CD4-positive, alpha-beta memory T cell (primary cell): ENCODE measurements around the gene ZNRF3. TPM values are rescaled to one million over a fixed set of nuclear protein-coding genes. Genes with fewer than 3 reads are reported as not detected.

ENCODE experiments used
- CTCF ChIA-PET: fragments of 350-600 bp; sonication (Branson Sonifier 250); formaldehyde crosslinking; loops from one replicate; lab custom pipeline; 2021; ENCODE audit warnings: inconsistent platforms; ENCODE audit not compliant: partially characterized antibody; lab: Charles Lee
- POLR2A ChIA-PET: fragments of 350-600 bp; sonication (Branson Sonifier 250); formaldehyde crosslinking; loops from one replicate; lab custom pipeline; 2021; ENCODE audit not compliant: partially characterized antibody; lab: Charles Lee
- DNase-seq, 5 donors: peaks; one replicate each; pipeline versions ENCODE4 v3.0.0 to v3.0.0-alpha.2; 2020 to 2022; ENCODE audit warnings: mixed read lengths in 1 of 5
- H3K27ac ChIP-seq: one replicate; pipeline ENCODE4 v1.7.0; 2013; ENCODE audit warnings: low read depth, low read length
- H3K27me3 ChIP-seq: 2 replicates; pipeline ENCODE4 v1.7.0; 2013; ENCODE audit warnings: mild to moderate bottlenecking, low read length, moderate library complexity; ENCODE audit not compliant: insufficient read depth
- H3K36me3 ChIP-seq: 2 replicates; pipeline ENCODE4 v1.7.0; 2013; ENCODE audit warnings: mild to moderate bottlenecking, low read length, moderate library complexity; ENCODE audit not compliant: insufficient read depth
- H3K4me1 ChIP-seq: 2 replicates; pipeline ENCODE4 v1.7.0; 2013; ENCODE audit warnings: mild to moderate bottlenecking, low read length, moderate library complexity; ENCODE audit not compliant: insufficient read depth
- H3K4me3 ChIP-seq, 2 donors: one replicate each; pipeline ENCODE4 v1.7.0; 2013; ENCODE audit warnings: low read length in 2 of 2, mild to moderate bottlenecking in 1 of 2
- H3K9me3 ChIP-seq, 2 donors: one replicate each; pipeline ENCODE4 v1.7.0; 2013; ENCODE audit warnings: low read length in 2 of 2, control low read depth in 1 of 2; ENCODE audit not compliant: control insufficient read depth in 1 of 2
- H3K27ac Mint-ChIP-seq, 7 donors: one replicate each; pipeline ENCODE4 v1.8.0; 2020 to 2021; ENCODE audit warnings: mixed read lengths in 7 of 7, mild to moderate bottlenecking in 6 of 7, inconsistent platforms in 3 of 7, moderate library complexity in 3 of 7
- H3K27me3 Mint-ChIP-seq, 2 donors: one replicate each; pipeline ENCODE4 v1.8.0; 2020 to 2021; ENCODE audit warnings: mixed read lengths in 2 of 2
- H3K36me3 Mint-ChIP-seq, 2 donors: one replicate each; pipeline ENCODE4 v1.8.0; 2020 to 2021; ENCODE audit warnings: mixed read lengths in 2 of 2, inconsistent platforms in 1 of 2, mild to moderate bottlenecking in 1 of 2
- H3K4me1 Mint-ChIP-seq, 4 donors: one replicate each; pipeline ENCODE4 v1.8.0; 2020 to 2021; ENCODE audit warnings: mixed read lengths in 4 of 4, mild to moderate bottlenecking in 1 of 4
- H3K4me3 Mint-ChIP-seq, 8 donors: one replicate each; pipeline ENCODE4 v1.8.0; 2020 to 2021; ENCODE audit warnings: mixed read lengths in 8 of 8, mild to moderate bottlenecking in 7 of 8, moderate library complexity in 6 of 8, inconsistent platforms in 3 of 8
- H3K9me3 Mint-ChIP-seq, 8 donors: one replicate each; pipeline ENCODE4 v1.8.0; 2020 to 2021; ENCODE audit warnings: mixed read lengths in 8 of 8, mild to moderate bottlenecking in 5 of 8, inconsistent platforms in 3 of 8, moderate library complexity in 1 of 8
- intact Hi-C: fragments of 100-400 bp; cut with micrococcal nuclease; formaldehyde crosslinking; loops from one replicate; pipeline ENCODE4 v1.15.1; 2023
- polyA plus RNA-seq, 2 donors: library from polyadenylated mRNA; unstranded; fragments of 300-500 nt; fragmentation: Illumina TruSeq; gene quantifications; one replicate each; pipeline ENCODE4 v1.2.3, GENCODE V29; 2021
- total RNA-seq, 2 experiments: library from RNA; stranded (reverse); gene quantifications; one replicate each; pipeline ENCODE4 v1.2.3, GENCODE V29; 2021

The ZNRF3 gene
- total and polyA plus RNA-seq, 4 experiments from 2014 or later = 0.11 to 0.89 (median 0.70) TPM; not detected in 1

- no peaks in the 10 kb centered on the region for H3K4me1 ChIP-seq
- no peak overlapping the region for H3K4me3 ChIP-seq
- H3K4me1 Mint-ChIP-seq = peaks cover 0 to 4% (median 1%) of the 10 kb centered on the region in 4 donors
- intact Hi-C loops = no loop called here
- H3K27me3 Mint-ChIP-seq = peaks cover 5 to 23% of the 10 kb centered on the region in 2 donors
- no peak for DNase-seq
- ChIA-PET POLR2A (no interaction called here), CTCF (no interaction called here)
- no peak overlapping the region for H3K4me3 Mint-ChIP-seq
- no peak overlapping the region for H3K27ac Mint-ChIP-seq
- no peaks in the 10 kb centered on the region for H3K36me3 Mint-ChIP-seq
- H3K36me3 ChIP-seq = no peaks in the 10 kb centered on the region
- no peak overlapping the region for H3K27ac ChIP-seq
- H3K27me3 ChIP-seq = no peaks in the 10 kb centered on the region
- peaks cover 0 to 2% (median 0%) of the 10 kb centered on the region in 8 donors for H3K9me3 Mint-ChIP-seq
- no peaks in the 10 kb centered on the region for H3K9me3 ChIP-seq
These were observed 48.6 kb downstream of the ZNRF3 start for GRCh38 chr22:28931844-28932567.

- Histone ChIP-seq H3K4me1 (no peaks in the 10 kb centered on the region), H3K27ac (no peak overlapping the region), H3K9me3 (no peaks in the 10 kb centered on the region), H3K4me3 (no peak overlapping the region), H3K36me3 (no peaks in the 10 kb centered on the region), H3K27me3 (no peaks in the 10 kb centered on the region)
- intact Hi-C loops = no loop called here
- Mint-ChIP-seq H3K4me3 (no peak overlapping the region), H3K36me3 (no peaks in the 10 kb centered on the region), H3K4me1 (peaks cover 0 to 4% (median 1%) of the 10 kb centered on the region in 4 donors), H3K27me3 (peaks cover 5 to 24% of the 10 kb centered on the region in 2 donors), H3K27ac (no peak overlapping the region), H3K9me3 (peaks cover 0 to 2% (median 0%) of the 10 kb centered on the region in 8 donors)
- ChIA-PET POLR2A (no interaction called here), CTCF (no interaction called here)
- DNase-seq = no peak
These were observed 49.9 kb downstream of the ZNRF3 start for GRCh38 chr22:28933321-28933720.

GRCh38 chr22:28934026-28934425 is 50.7 kb downstream of the ZNRF3 start:
- Mint-ChIP-seq H3K27ac (no peak overlapping the region), H3K4me3 (no peak overlapping the region)

GRCh38 chr22:28935140-28935539 is 51.8 kb downstream of the ZNRF3 start:
- peaks cover 5 to 24% of the 10 kb centered on the region in 2 donors for H3K27me3 Mint-ChIP-seq
- POLR2A ChIA-PET = no interaction called here
- H3K4me3 ChIP-seq = no peak overlapping the region
- intact Hi-C loops = no loop called here
- no peaks in the 10 kb centered on the region for H3K36me3 ChIP-seq
- H3K4me3 Mint-ChIP-seq = no peak overlapping the region
- H3K27ac ChIP-seq = no peak overlapping the region
- no peak overlapping the region for H3K27ac Mint-ChIP-seq
- peaks cover 0 to 4% (median 1%) of the 10 kb centered on the region in 4 donors for H3K4me1 Mint-ChIP-seq
- CTCF ChIA-PET = no interaction called here
- no peaks in the 10 kb centered on the region for H3K4me1 ChIP-seq
- peaks cover 0 to 2% (median 0%) of the 10 kb centered on the region in 8 donors for H3K9me3 Mint-ChIP-seq
- H3K9me3 ChIP-seq = no peaks in the 10 kb centered on the region
- no peak for DNase-seq
- no peaks in the 10 kb centered on the region for H3K36me3 Mint-ChIP-seq
- H3K27me3 ChIP-seq = no peaks in the 10 kb centered on the region

More at GRCh38 chr22:28934026-28934425, 50.7 kb downstream of the ZNRF3 start:
- Histone ChIP-seq H3K4me1 (no peaks in the 10 kb centered on the region), H3K36me3 (no peaks in the 10 kb centered on the region), H3K9me3 (no peaks in the 10 kb centered on the region), H3K27ac (no peak overlapping the region), H3K27me3 (no peaks in the 10 kb centered on the region), H3K4me3 (no peak overlapping the region)
- ChIA-PET POLR2A (no interaction called here), CTCF (no interaction called here)
- peaks cover 0 to 2% (median 0%) of the 10 kb centered on the region in 8 donors for H3K9me3 Mint-ChIP-seq
- H3K36me3 Mint-ChIP-seq = no peaks in the 10 kb centered on the region
- intact Hi-C loops = no loop called here
- no peak for DNase-seq
- H3K27me3 Mint-ChIP-seq = peaks cover 5 to 24% of the 10 kb centered on the region in 2 donors
- H3K4me1 Mint-ChIP-seq = peaks cover 0 to 4% (median 1%) of the 10 kb centered on the region in 4 donors

- Histone ChIP-seq H3K36me3 (no peaks in the 10 kb centered on the region), H3K27ac (no peak overlapping the region), H3K9me3 (no peaks in the 10 kb centered on the region), H3K27me3 (no peaks in the 10 kb centered on the region), H3K4me1 (no peaks in the 10 kb centered on the region), H3K4me3 (no peak overlapping the region)
- H3K4me3 Mint-ChIP-seq = no peak overlapping the region
- no peak for DNase-seq
- H3K36me3 Mint-ChIP-seq = no peaks in the 10 kb centered on the region
- CTCF ChIA-PET = no interaction called here
- peaks cover 0 to under 1% (median 0%) of the 10 kb centered on the region in 4 donors for H3K4me1 Mint-ChIP-seq
- intact Hi-C loops = no loop called here
- H3K27ac Mint-ChIP-seq = no peak overlapping the region
- H3K9me3 Mint-ChIP-seq = no peaks in the 10 kb centered on the region
- POLR2A ChIA-PET = no interaction called here
- H3K27me3 Mint-ChIP-seq = peaks cover 2 to 24% of the 10 kb centered on the region in 2 donors
These were observed 52.3 kb downstream of the ZNRF3 start for GRCh38 chr22:28935713-28936112.

GRCh38 chr22:28936200-28936599 is 52.8 kb downstream of the ZNRF3 start:
- Mint-ChIP-seq H3K36me3 (no peaks in the 10 kb centered on the region), H3K4me3 (no peak overlapping the region), H3K27me3 (peaks cover 2 to 23% of the 10 kb centered on the region in 2 donors), H3K4me1 (no peaks in the 10 kb centered on the region), H3K9me3 (no peaks in the 10 kb centered on the region), H3K27ac (no peak overlapping the region)
- no peaks in the 10 kb centered on the region for H3K4me1 ChIP-seq
- ChIA-PET CTCF (no interaction called here), POLR2A (no interaction called here)
- no peaks in the 10 kb centered on the region for H3K9me3 ChIP-seq
- no peaks in the 10 kb centered on the region for H3K36me3 ChIP-seq
- intact Hi-C loops = no loop called here
- no peak overlapping the region for H3K4me3 ChIP-seq
- H3K27ac ChIP-seq = no peak overlapping the region
- no peak for DNase-seq
- no peaks in the 10 kb centered on the region for H3K27me3 ChIP-seq

- Histone ChIP-seq H3K27me3 (no peaks in the 10 kb centered on the region), H3K27ac (no peak overlapping the region), H3K36me3 (no peaks in the 10 kb centered on the region), H3K4me3 (no peak overlapping the region), H3K9me3 (no peaks in the 10 kb centered on the region), H3K4me1 (no peaks in the 10 kb centered on the region)
- peaks cover 2 to 20% of the 10 kb centered on the region in 2 donors for H3K27me3 Mint-ChIP-seq
- intact Hi-C loops = no loop called here
- no peaks in the 10 kb centered on the region for H3K9me3 Mint-ChIP-seq
- no peak overlapping the region for H3K4me3 Mint-ChIP-seq
- ChIA-PET CTCF (interaction anchor here (0.6 kb wide), 1 partner anchor 102 kb away, joined by 3 read pairs; no protein-coding TSS in a partner anchor), POLR2A (no interaction called here)
- H3K4me1 Mint-ChIP-seq = no peaks in the 10 kb centered on the region
- no peak for DNase-seq
- H3K27ac Mint-ChIP-seq = no peak overlapping the region
- no peaks in the 10 kb centered on the region for H3K36me3 Mint-ChIP-seq
These were observed 54.0 kb downstream of the ZNRF3 start for GRCh38 chr22:28937206-28938025.
